NCI-H526 treated with DMSO at 0.1 percent for 48 hours (cell line): ENCODE results near the gene GGT5.

Experiments used
- DNase-seq: peaks from one replicate; lab custom pipeline; 2025; lab: John Stamatoyannopoulos, UW

Gene GGT5

DNA sequence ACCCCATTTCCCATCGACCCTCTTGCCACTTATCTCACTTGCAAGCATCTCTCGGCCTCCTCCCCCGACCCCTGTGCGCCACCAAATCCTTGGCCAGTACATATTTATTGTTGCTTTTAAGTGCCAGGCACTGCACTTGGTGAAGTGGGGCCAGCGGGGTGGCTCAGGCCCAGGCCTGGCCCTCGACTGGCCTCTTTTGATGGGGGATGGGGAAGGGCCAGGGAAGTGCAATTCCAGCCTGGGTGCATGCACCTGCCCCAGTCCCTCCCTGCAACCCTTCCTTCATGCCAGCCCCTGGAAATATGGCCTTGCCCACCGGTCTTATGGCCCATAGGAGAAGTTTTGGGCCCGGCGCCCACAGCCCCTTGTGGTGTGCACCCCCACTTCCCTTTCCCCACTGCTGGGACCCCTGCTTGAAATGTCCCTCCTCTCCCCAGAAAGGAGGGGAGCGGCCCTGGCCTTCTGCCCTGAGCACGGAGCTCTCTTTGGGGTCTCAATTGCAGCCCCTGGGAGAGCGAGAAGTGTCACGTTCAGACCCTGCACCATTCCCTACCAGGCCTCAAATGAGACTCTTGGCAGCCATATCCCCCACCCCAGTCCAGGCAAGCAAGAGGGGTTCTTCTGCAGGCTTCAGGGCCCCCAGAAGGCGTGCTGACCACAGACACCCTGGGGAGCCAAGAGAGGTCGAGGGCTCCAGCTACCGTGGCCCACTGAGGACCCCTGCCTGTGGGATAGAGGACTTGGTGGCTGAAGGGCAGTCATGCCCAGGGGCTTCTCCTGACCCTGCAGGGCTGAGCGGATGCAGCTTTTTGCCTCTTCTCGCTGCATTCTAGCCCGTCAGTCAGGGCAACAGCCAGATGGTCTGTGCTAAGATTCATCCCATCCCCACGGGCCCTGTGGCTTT is 62.6 kb downstream of the GGT5 start:
- DNase-seq, result no peak

DNA sequence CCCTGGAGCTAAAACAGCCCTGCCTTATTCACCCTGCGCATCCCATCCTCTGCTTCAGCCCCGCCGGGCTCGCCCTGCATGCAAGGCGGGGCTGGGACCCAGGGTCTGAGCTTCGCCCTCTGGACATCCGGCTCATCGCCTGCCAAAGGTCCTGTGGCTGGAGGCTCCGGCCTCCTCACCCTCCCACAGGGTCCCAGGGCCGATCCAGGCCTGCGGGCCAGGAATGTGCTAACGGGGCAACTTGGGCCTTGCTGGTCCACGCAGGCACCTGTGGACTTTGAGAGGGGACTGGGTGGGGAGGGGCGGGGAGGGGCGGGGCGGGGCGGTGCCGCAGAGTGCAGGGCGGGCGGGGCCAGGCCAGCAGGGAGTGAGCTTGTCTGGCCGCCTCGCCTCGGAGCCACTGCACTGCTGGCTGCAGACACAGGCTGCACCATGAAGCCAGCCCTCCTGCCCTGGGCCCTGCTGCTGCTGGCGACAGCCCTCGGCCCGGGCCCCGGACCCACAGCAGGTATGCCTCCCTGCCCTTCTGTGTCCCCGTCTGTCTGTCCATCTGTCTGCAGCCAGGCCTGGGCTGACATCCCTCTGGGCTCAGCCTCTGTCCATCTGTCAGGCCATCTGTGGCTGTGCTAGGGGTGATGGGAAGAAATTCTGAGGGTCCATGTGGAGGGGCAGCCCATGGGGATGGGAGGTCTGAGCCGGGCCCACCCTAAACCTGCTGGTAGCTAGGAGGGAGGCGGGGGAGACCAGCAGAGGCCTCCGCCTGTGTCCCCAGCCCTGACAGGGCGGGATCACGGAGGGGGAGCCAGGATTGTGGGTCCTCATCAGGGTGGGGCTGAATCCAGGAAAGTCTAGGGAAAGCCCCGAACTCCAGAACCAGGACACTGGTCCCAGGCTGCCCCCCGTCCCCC is 63.5 kb downstream of the GGT5 start, which contains the start of gene SUSD2:
TSS of gene SUSD2 (plus strand) at position 400 of the 908 bp plus-strand sequence. CDS start at position 433, 33 bp downstream.
- DNase-seq, result no peak

DNA sequence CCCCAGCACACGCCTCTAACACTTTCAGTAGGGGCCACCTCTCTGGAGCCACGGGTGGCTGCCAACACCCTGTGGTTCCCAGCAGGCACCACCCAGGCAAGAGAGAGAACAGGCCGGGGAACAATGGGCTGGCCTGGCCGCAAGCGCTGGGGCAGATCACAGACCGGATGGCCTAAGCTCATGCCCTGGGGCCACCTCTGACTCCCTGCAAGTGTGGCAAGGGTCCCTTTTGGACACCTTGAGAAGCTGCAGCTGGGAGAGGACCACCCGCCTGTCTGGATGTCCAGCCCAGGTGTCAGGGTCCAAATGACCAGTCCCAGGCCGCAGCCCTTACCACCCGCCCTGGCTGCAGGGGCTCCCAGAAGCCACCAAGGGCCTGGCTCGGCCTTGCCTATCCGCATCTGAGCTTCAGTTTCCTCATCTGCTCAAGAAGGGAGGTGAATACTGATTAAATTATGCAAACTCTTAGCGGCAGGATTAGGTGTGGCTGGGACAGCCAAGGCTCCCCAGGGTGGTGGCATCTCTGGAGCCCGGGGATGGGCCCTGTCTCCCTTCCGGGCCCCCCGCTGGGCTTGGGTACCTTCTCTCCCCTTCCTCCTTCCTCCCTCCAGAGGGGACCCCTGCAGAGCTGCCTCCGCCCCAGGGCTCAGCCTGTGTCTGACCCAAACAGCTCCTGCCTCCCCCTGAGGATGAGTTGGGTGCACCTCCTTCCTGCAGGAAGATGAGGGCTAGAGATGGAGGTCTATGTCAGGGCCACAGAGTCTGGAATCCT is 64.4 kb downstream of the GGT5 start:
- DNase-seq, result no peak

DNA sequence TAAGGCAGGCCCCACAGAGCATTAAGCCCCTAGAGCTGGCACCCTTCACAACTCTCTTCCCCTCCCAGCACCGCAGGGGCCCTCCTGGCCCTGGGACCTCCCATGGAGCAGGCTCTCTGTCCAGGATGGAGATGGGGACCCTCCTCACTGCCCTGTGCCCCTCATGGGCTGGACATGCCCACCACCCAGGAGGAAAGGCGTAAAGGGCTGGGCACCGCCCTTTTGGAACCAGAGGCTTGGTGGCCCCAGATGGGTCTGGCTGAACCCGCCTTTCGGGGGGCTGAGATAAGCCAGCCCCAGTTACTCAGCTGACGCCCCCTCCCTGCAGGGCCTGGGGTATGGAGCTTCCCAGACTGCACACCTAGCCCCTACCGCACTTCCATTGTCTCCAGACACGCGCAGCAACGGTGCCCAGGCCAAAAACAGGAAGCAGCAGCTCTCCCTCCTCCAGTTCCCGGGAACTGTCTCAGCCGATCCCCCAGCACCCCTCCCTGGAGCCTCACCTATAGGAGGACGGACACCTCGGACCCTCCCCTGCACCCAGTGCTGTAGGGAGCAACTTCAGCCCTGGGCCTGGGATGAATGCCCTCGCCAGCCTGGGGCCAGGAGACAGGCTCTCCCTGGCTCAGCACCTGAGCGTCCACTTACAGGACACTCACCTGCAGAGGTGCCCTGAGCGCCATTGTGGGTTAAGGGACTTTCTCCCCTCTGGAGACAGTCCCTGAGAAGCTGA is 65.2 kb downstream of the GGT5 start:
- DNase-seq, result no peak

DNA sequence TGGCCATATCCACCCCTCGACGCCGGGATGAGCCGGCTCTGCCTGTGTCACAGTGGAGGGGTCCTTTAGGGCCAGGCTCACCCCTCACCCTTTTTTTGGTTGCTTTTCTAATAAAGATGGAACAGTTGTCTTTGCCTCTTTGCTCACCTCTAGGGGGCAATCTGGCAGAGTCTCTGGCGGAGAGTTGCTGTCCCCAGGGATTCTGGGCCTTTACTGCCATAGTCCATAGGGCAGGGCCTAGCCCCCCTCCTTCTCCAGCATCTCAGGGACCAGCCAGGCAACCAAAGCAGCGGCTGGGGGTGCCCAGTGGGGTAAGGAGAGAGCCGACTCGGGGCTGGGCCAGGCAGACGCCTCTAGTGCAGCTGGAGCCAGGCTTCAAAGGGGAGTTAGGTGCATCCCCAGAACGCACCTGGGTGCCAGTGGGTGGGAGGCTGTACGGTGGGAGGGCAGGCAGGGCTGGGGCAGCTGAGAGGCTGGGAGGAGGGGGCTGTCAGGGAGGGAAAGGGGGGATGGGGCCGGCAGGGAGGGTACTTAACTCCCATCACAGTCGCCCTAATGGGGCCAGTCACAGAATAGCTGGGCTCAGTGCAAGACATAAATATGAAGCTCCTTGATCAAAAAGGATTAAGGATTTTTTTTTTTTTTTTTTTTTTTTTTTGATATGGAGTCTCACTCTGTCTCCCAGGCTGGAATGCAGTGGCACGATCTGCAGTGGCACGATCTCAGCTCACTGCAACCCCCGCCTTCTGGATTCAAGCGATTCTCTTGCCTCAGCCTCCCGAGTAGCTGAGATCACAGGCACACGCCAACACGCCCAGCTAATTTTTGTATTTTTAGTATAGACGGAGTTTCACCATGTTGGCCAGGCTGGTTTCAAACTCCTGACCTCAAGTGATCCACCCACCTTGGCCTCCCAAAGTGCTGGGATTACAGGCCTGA is 66.1 kb downstream of the GGT5 start:
- DNase-seq, result no peak

DNA sequence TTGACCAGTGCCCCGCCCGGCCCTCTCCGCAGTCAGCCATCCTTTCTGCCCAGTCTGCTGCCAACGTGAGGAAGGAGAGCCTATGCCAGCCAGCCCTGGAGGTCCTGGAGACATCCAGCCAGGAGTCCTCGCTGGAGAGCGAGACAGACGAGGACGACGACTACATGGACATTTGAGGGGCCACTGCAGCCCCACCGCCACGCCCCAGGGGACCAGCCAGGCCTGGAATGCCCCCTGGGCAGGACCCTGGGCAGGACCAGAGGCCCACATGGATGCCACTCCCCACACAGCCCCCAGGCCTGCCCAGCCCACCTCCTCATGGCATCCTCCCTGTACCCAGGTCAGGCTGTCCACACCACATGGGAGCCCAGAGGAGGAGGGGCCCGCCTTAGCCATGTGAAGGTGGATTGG is 66.9 kb downstream of the GGT5 start:
- DNase-seq, result no peak

DNA sequence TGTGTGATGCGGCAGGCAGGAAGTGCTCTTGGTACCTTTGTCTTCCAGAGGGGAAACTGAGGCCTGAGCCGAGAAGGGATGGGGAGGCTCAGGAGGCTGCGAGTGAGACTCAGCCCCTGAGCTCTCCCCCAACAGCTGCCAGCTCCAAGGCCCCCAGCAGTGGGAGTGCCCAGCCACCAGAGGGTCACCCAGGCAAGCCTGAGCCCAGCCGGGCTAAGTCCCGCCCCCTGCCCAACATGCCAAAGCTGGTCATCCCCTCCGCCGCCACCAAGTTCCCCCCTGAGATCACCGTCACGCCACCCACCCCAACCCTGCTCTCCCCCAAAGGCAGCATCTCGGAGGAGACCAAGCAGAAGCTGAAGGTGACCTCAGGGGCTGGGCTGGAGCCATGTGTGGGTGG is 67.4 kb downstream of the GGT5 start:
- no peak for DNase-seq

DNA sequence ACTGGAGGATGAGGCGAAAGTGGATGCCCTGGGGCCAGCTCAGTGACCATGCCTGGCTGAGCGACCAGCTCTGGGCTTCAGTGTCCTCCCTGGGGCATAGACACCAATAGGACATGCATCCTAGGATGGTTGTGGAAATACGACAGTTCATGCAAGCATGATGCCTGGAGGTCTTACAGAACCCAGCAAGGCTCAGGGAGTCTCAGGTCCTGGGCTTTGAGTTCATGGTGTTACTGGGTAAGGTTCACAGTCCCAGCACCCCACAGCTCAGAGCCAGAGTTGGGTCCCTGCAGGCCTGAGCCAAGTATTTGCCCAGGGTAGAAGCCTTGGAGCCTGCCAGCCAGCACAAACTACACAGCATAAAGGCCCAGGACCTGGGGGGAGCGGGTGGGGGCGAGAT is 67.8 kb downstream of the GGT5 start:
- no peak for DNase-seq

DNA sequence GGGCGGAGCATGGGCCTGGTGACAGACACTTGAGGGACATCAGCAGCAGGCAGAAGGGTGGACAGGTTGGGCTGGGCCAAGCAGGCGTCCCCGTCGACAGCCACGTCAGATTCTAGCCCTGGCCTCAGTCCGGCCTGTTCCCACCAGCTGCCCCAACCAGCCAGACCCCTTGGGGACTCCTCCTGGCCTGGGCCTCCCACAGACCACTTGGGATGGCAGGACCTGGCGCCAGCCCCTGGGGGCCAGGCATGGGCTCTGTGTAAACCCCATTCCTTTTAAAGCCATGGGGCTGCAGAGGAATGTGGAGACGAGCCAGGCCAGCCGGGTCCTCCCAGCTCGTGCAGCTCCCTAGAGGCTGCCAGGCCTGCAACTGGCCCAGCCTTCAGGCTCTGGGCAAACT is 68.3 kb downstream of the GGT5 start:
- DNase-seq, result no peak

DNA sequence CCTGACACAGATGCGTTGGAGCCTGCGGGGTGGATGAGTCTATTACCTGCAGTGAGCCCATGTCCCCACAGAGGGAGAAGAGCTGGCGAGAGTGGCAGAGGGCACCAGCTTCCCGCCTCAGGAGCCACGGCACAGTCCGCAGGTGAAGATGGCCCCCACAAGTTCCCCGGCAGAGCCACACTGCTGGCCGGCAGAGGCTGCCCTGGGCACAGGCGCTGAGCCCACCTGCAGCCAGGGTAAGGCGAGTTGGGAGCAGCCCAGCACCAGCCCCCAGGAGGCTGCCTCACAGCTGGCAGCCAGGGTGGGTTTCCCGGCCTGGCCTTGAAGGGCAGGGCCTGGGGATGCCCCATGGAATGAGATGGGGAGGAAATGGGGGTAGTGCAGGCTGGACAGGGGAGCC is 68.8 kb downstream of the GGT5 start:
- DNase-seq, result no peak

DNA sequence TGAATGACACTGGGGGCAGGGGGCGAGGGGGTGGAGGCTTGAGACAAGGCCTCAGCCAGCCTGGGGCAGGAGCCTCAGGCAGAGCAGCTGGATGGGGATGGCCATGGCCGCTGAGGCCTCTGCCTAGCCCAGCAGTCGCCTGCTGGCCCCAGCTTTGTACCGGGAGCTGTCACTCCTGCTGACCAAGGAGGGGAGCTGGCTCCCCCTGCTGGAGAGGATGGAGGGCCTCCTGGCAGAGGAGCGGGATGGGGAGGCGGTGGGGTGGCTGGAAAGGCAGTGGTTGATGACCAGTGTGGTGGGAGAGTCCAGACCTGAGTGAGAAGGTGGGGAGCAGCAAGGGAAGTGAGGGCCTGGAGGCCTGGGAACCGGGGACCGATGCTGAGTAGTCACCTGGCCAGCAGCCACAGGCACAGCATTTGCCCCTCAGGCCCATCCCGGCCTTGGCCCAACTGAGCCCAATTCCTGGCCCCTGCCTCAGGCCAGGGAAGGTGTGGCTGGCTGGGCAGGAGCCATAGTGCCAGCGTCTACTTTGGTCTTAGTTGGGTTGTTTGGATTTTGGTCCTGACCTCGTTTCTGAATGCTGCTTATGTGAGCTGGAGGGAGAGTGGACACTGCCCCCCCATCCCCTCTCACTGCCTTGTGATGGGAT is 69.6 kb downstream of the GGT5 start:
- no peak for DNase-seq

DNA sequence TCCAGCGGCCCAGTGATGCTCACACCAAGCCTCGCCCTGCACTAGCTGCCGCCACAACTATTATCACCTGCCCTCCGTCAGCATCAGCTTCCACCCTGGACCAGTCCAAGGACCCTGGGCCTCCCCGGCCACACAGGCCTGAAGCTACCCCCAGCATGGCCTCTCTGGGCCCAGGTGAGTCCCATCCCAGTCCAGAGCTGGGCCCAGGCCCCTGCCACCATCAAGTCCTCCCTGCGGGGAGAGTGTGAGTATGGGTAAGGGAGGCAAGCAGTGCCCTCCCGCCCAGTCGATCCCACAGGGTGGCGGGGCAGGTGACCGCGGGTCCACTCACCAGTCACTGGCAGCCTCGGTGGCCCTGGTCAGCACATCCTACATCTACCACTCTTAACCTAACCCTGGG is 73.1 kb downstream of the GGT5 start:
- DNase-seq, result no peak

DNA sequence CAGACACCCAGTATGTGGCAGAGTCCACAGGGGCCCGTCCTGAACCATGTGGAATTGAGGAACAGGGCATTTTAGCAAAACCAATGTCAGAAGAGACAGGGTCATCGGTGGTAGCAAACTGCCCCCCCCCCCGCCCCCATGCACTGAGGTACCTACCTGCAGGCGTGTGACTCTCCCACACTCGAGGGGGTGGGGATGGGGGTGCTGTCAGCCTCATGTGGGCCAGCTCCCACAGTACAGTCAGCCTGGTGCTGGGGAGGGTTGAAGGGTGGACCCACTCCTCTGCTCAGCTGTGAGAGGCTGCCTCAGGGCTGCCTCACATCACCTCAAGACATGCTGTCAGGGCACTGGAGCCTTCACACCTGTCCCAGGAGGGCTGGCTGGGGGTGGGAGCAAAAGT is 74.2 kb downstream of the GGT5 start:
- no peak for DNase-seq

DNA sequence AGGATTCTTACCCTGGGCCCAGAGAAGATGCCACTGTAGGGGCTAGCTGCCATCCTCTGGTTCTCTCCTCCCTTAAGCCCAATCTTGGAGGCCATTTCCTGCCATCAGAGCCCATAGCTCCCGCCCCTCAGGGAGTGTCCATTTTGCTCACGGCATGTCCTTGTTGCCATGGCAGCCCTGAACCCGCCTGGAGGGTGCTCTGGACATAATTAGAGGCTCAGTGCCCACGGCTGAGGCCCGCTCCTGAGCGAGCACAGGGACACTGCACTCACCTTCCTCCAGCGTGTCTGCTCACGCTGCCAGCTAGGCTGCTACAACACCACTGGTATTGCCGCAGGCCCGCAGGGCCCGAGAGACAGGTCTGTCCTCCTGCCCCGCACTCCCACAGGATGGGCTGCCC is 74.7 kb downstream of the GGT5 start:
- DNase-seq, result no peak
